H1 (cell line): Measurements from ENCODE around the gene CAMK2A. TPM values are rescaled to one million over a fixed set of nuclear protein-coding genes. Genes with fewer than 3 reads are reported as not detected.

Experiments
- CTCF ChIA-PET: fragments of 300-600 bp; sonication (Branson Sonifier 250); formaldehyde crosslinking; loops from one replicate; lab custom pipeline; 2021; ENCODE audit not compliant: partially characterized antibody; lab: Charles Lee
- POLR2A ChIA-PET: fragments of 300-600 bp; sonication (Branson Sonifier 250); formaldehyde crosslinking; loops from one replicate; lab custom pipeline; 2021; ENCODE audit warnings: inconsistent platforms; ENCODE audit not compliant: partially characterized antibody; lab: Charles Lee
- DNase-seq, 2 experiments: peaks; one replicate each; pipeline versions ENCODE4 v3.0.0 to v3.0.0-alpha.2; 2010 to 2022; ENCODE audit warnings: low spot score in 2 of 2, low read depth in 1 of 2, mixed read lengths in 1 of 2
- FAIRE-seq: peaks from 2 replicates; lab custom pipeline; 2011; peaks lifted over from hg19 to GRCh38; lab: Jason Lieb, UNC
- H2AFZ ChIP-seq: 2 replicates; pipeline ENCODE4 v1.8.1; 2012; ENCODE audit warnings: low read length, inconsistent platforms
- H2AK5ac ChIP-seq: 2 replicates; pipeline ENCODE4 v1.6.1; 2013; ENCODE audit warnings: low read depth, low read length
- H2BK120ac ChIP-seq: replicated peaks from 2 replicates; pipeline ENCODE3; 2013; ENCODE audit warnings: low read depth, low read length, inconsistent platforms
- H2BK12ac ChIP-seq: 2 replicates; pipeline ENCODE4 v1.6.1; 2013; ENCODE audit warnings: low read depth, low read length
- H2BK15ac ChIP-seq: 2 replicates; pipeline ENCODE4 v1.6.1; 2013; ENCODE audit warnings: low read length
- H2BK20ac ChIP-seq: 2 replicates; pipeline ENCODE4 v1.6.1; 2013; ENCODE audit warnings: low read length
- H2BK5ac ChIP-seq: 2 replicates; pipeline ENCODE4 v1.6.1; 2013; ENCODE audit warnings: low read depth, low read length
- H3K14ac ChIP-seq: 2 replicates; pipeline ENCODE4 v1.6.1; 2013; ENCODE audit warnings: inconsistent platforms; ENCODE audit not compliant: insufficient read length
- H3K18ac ChIP-seq: 2 replicates; pipeline ENCODE4 v1.6.1; 2013; ENCODE audit warnings: low read length; ENCODE audit errors: extremely low read depth
- H3K23ac ChIP-seq: 2 replicates; pipeline ENCODE4 v1.6.1; 2013; ENCODE audit warnings: inconsistent platforms; ENCODE audit not compliant: insufficient read length
- H3K23me2 ChIP-seq: 2 replicates; pipeline ENCODE4 v1.6.1; 2013; ENCODE audit warnings: low read depth, low read length
- H3K27ac ChIP-seq: 2 replicates; pipeline ENCODE4 v1.6.1; 2011; ENCODE audit warnings: low read depth, low read length, inconsistent platforms
- H3K27me3 ChIP-seq, 4 experiments: replicated peaks in 1 of 4; 1 replicate in 1 of 4; 2 replicates in 3 of 4; pipeline versions ENCODE4 v1.6.1 to v1.8.1; 2011 to 2013; ENCODE audit warnings: low read length in 3 of 4, mild to moderate bottlenecking in 3 of 4, inconsistent platforms in 2 of 4, mixed read lengths in 2 of 4, moderate library complexity in 1 of 4; ENCODE audit not compliant: control insufficient read depth in 3 of 4, insufficient read depth in 3 of 4; ENCODE audit errors: extremely low read depth in 1 of 4
- H3K36me3 ChIP-seq, 4 experiments: 2 replicates each; pipeline versions ENCODE4 v1.6.1 to v1.8.1; 2011 to 2013; ENCODE audit warnings: mild to moderate bottlenecking in 4 of 4, low read length in 3 of 4, moderate library complexity in 2 of 4, control low read depth in 1 of 4, inconsistent platforms in 1 of 4; ENCODE audit not compliant: insufficient read depth in 4 of 4, control insufficient read depth in 2 of 4
- H3K4ac ChIP-seq: replicated peaks from 2 replicates; pipeline ENCODE3; 2013; ENCODE audit warnings: low read length, low read depth, mixed read lengths, inconsistent platforms; ENCODE audit not compliant: insufficient read length
- H3K4me1 ChIP-seq, 4 experiments: replicated peaks in 1 of 4; 1 replicate in 1 of 4; 2 replicates in 3 of 4; pipeline versions ENCODE4 v1.6.1 to v1.8.1; 2011 to 2013; ENCODE audit warnings: low read length in 3 of 4, inconsistent platforms in 2 of 4, mixed read lengths in 1 of 4; ENCODE audit not compliant: insufficient read depth in 4 of 4, control insufficient read depth in 3 of 4
- H3K4me2 ChIP-seq, 2 experiments: 2 replicates each; pipeline versions ENCODE4 v1.6.1 to v1.8.1; 2011 to 2013; ENCODE audit warnings: low read depth in 2 of 2, low read length in 2 of 2, control low read depth in 1 of 2, inconsistent platforms in 1 of 2, mild to moderate bottlenecking in 1 of 2; ENCODE audit not compliant: insufficient read depth in 1 of 2
- H3K4me3 ChIP-seq, 4 experiments: fragments of 200-600, 300-600 bp in 1 of 4; sonication (generic), shearing (Covaris generic), sonication (Bioruptor Twin) in 1 of 4; 2 replicates each; pipeline versions ENCODE4 v1.5.1 to v1.8.1; 2011 to 2016; ENCODE audit warnings: low read length in 4 of 4, low read depth in 3 of 4, control low read depth in 2 of 4, inconsistent platforms in 2 of 4, mild to moderate bottlenecking in 2 of 4, mixed read lengths in 1 of 4, moderate library complexity in 1 of 4; ENCODE audit not compliant: insufficient read depth in 2 of 4; ENCODE audit errors: extremely low read depth in 1 of 4
- H3K56ac ChIP-seq: replicated peaks from 2 replicates; pipeline ENCODE3; 2013; ENCODE audit warnings: low read depth, mild to moderate bottlenecking, mixed read lengths, low read length, inconsistent platforms; ENCODE audit not compliant: insufficient read length
- H3K79me1 ChIP-seq: 2 replicates; pipeline ENCODE4 v1.6.1; 2013; ENCODE audit warnings: low read depth, low read length, control low read depth
- H3K79me2 ChIP-seq, 2 experiments: 2 replicates each; pipeline versions ENCODE4 v1.6.1 to v1.8.1; 2012 to 2013; ENCODE audit warnings: low read length in 2 of 2, mild to moderate bottlenecking in 2 of 2, inconsistent platforms in 1 of 2; ENCODE audit not compliant: insufficient read depth in 2 of 2, control insufficient read depth in 1 of 2
- H3K9ac ChIP-seq, 4 experiments: replicated peaks in 1 of 4; 1 replicate in 1 of 4; 2 replicates in 3 of 4; pipeline versions ENCODE4 v1.6.1 to v1.8.1; 2011 to 2013; ENCODE audit warnings: low read depth in 3 of 4, low read length in 3 of 4, control low read depth in 2 of 4, mild to moderate bottlenecking in 2 of 4, moderate library complexity in 2 of 4, inconsistent platforms in 1 of 4; ENCODE audit errors: extremely low read depth in 1 of 4
- H3K9me3 ChIP-seq, 2 experiments: 2 replicates each; pipeline versions ENCODE4 v1.6.1 to v1.8.1; 2012 to 2013; ENCODE audit warnings: mild to moderate bottlenecking in 2 of 2, moderate library complexity in 2 of 2, control low read depth in 1 of 2, inconsistent platforms in 1 of 2, low read depth in 1 of 2, low read length in 1 of 2, mixed read lengths in 1 of 2; ENCODE audit not compliant: insufficient read depth in 2 of 2
- H4K20me1 ChIP-seq, 2 experiments: replicated peaks in 1 of 2; 2 replicates each; pipeline versions ENCODE3 to v1.8.1; 2011 to 2013; ENCODE audit warnings: inconsistent platforms in 2 of 2, low read length in 2 of 2, mild to moderate bottlenecking in 1 of 2; ENCODE audit not compliant: insufficient read depth in 2 of 2, control insufficient read depth in 1 of 2
- H4K5ac ChIP-seq: 2 replicates; pipeline ENCODE4 v1.6.1; 2013; ENCODE audit warnings: low read length, low read depth, mixed read lengths, inconsistent platforms; ENCODE audit not compliant: insufficient read length
- H4K8ac ChIP-seq: 2 replicates; pipeline ENCODE4 v1.8.0; 2013; ENCODE audit warnings: mild to moderate bottlenecking, moderate library complexity, low read length, inconsistent platforms; ENCODE audit not compliant: insufficient read depth; ENCODE audit errors: extremely low read depth
- H4K91ac ChIP-seq: replicated peaks from 2 replicates; pipeline ENCODE3; 2013; ENCODE audit warnings: low read length, mixed read lengths, inconsistent platforms; ENCODE audit not compliant: insufficient read length
- BRCA1 ChIP-seq: IDR thresholded peaks from 2 replicates; pipeline ENCODE4 v1.6.1; 2012; ENCODE audit warnings: low read depth, low read length, improper control_type of control experiment
- CBX5 ChIP-seq: fragments of 300-800, 300-1000 bp; sonication (generic); IDR thresholded peaks from 2 replicates; pipeline ENCODE4 v1.7.1; 2016; ENCODE audit warnings: antibody characterized with exemption, low read length, low read depth
- CREB1 ChIP-seq: IDR thresholded peaks from 2 replicates; pipeline ENCODE4 v1.6.1; 2012; ENCODE audit warnings: inconsistent platforms
- GTF2F1 ChIP-seq: IDR thresholded peaks from 2 replicates; pipeline ENCODE4 v1.6.1; 2012; ENCODE audit warnings: low read depth, low read length, improper control_type of control experiment, borderline replicate concordance
- JUND ChIP-seq: IDR thresholded peaks from 2 replicates; pipeline ENCODE4 v1.6.1; 2011; ENCODE audit warnings: mild to moderate bottlenecking, improper control_type of control experiment, low read length
- NANOG ChIP-seq: IDR thresholded peaks from 2 replicates; pipeline ENCODE4 v1.6.1; 2011; ENCODE audit warnings: low read length, low read depth, mild to moderate bottlenecking, inconsistent platforms; ENCODE audit not compliant: insufficient read depth, poor library complexity, severe bottlenecking
- PHF8 ChIP-seq: fragments of 200-600 bp; sonication (generic); conservative IDR thresholded peaks from 2 replicates; pipeline ENCODE4 v1.7.1; 2012; ENCODE audit warnings: low read depth, mild to moderate bottlenecking, inconsistent platforms, low read length, moderate library complexity
- RBBP5 ChIP-seq: IDR thresholded peaks from 2 replicates; pipeline ENCODE4 v1.7.1; 2012; ENCODE audit warnings: low read depth, mild to moderate bottlenecking, inconsistent platforms, low read length, moderate library complexity, borderline replicate concordance
- SIX5 ChIP-seq: IDR thresholded peaks from 2 replicates; pipeline ENCODE4 v1.6.1; 2011; ENCODE audit warnings: mild to moderate bottlenecking, low read depth, low read length
- SP2 ChIP-seq: IDR thresholded peaks from 2 replicates; pipeline ENCODE4 v1.6.1; 2012; ENCODE audit warnings: mild to moderate bottlenecking, low read length, inconsistent platforms
- SUZ12 ChIP-seq: fragments of 200-600 bp; sonication (generic); IDR thresholded peaks from 2 replicates; pipeline ENCODE4 v1.6.1; 2012; ENCODE audit warnings: mild to moderate bottlenecking, inconsistent platforms, low read length, moderate library complexity, mixed read lengths
- TCF12 ChIP-seq: IDR thresholded peaks from 2 replicates; pipeline ENCODE4 v1.6.1; 2011; ENCODE audit warnings: low read depth, mild to moderate bottlenecking, low read length
- WGBS, 2 experiments: shearing (Covaris generic) in 1 of 2; methylation state at CpG; one replicate each; pipeline versions ENCODE4 v1.1.6 to v1.1.7; 2013 to 2015; ENCODE audit warnings: low lambda C conversion rate in 2 of 2, mixed read lengths in 2 of 2, inconsistent platforms in 1 of 2, low coverage in 1 of 2, missing lambda C conversion rate in 1 of 2; ENCODE audit not compliant: insufficient replicate concordance in 2 of 2, insufficient coverage in 1 of 2, insufficient read length in 1 of 2; ENCODE audit errors: extremely low coverage in 1 of 2, missing lambda C conversion rate in 1 of 2; 5-methylcytosine and 5-hydroxymethylcytosine counted together
- polyA plus RNA-seq, 7 experiments: library from polyadenylated mRNA; depleted of rRNA in 3 of 7; stranded (reverse) in 5 of 7; unstranded in 2 of 7; fragments of >200 nt in 5 of 7; fragments of 200-250 nt in 2 of 7; gene quantifications; 1 replicate in 5 of 7; 2 replicates in 1 of 7; 4 replicates in 1 of 7; pipeline versions ENCODE4 v1.2.1 to v1.2.3, GENCODE V29; 2011 to 2013; ENCODE audit warnings: missing spikeins in 2 of 7, mixed read lengths in 2 of 7
- total RNA-seq: library from RNA; stranded (reverse); fragmentation: NEBNext Ultra II Directional; extraction: Animal tissue kit (Norgen Biotek cat#: 25700); gene quantifications from 2 replicates; pipeline ENCODE4 v1.2.1, GENCODE V29; 2021
- TF ChIP-seq, protein P1 (sequence below): IDR thresholded peaks from 2 replicates; pipeline ENCODE4 v1.6.1; 2012; ENCODE audit warnings: inconsistent platforms

The CAMK2A gene
- total and polyA plus RNA-seq, 2 of the 8 experiments (the other 6 are each of a cell fraction or from before 2014, with no cell fraction given), result 0.20 to 0.28 TPM

DNA sequence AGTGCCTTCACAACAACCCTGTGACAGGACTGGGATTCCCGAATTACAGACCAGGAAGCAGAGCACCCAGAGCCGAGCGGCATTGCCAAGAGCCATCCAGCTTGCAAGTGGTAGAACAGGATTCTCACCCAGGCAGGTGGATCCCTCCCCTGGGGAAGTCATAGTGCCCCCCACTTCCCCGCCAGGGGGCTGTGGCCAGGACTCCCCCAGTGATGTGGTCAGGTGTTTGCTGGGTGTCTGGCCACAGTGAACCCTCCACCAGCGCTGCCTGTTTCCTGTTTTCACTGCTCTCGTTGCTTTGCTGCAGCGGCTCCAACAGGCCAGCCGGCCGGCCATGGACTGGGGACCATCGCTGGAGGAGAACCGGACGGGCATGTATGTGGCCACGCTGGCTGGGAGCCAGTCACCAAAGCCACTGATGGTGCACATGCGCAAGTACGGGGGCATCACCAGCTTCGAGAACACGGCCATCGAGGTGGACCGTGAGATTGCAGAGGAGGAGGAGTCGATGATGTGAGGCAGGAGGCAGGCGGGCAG, 80.4 kb downstream of the CAMK2A start:
- Histone ChIP-seq H2BK12ac (peak overlapping the region; percentile 56; the same call in 1 of the 2 replicates), H2AFZ (no peak overlapping the region)
- TF ChIP-seq PHF8, result no peak
- TF ChIP-seq TCF12, result no peak
- no peak for TF ChIP-seq JUND
- no peak for TF ChIP-seq SUZ12
- no peak for TF ChIP-seq BRCA1
- TF ChIP-seq GTF2F1, result no peak
- no peak for TF ChIP-seq SP2
- no peak for TF ChIP-seq NANOG
- TF ChIP-seq CREB1, result no peak
- TF ChIP-seq, protein P1, sequence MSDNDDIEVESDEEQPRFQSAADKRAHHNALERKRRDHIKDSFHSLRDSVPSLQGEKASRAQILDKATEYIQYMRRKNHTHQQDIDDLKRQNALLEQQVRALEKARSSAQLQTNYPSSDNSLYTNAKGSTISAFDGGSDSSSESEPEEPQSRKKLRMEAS, result no peak
- no peak for TF ChIP-seq RBBP5
- TF ChIP-seq CBX5, result no peak
- TF ChIP-seq SIX5, result no peak

More for the DNA sequence above, 80.4 kb downstream of the CAMK2A start:
- Histone ChIP-seq H3K9me3 (no peaks in the 10 kb centered on the region), H3K14ac (no peak overlapping the region), H4K91ac (peak overlapping the region; percentile 64), H4K20me1 (no peaks in the 10 kb centered on the region), H3K23ac (no peak overlapping the region), H3K27ac (no peak overlapping the region), H3K27me3 (peaks cover 0 to 3% (median 0%) of the 10 kb centered on the region in 4 experiments; a peak in 1 of 7 replicates), H4K5ac (no peak overlapping the region), H3K23me2 (no peaks in the 10 kb centered on the region), H2BK5ac (peak overlapping the region; percentile 66; the same call in 1 of the 2 replicates), H3K4me3 (no peak overlapping the region), H2BK20ac (0 out of 2 replicates have a peak overlapping the region, but pooled peaks have one; percentile 40), H3K18ac (peak overlapping the region; percentile 25; the same call in 1 of the 2 replicates), H3K9ac (no peak overlapping the region; a peak in 1 of 7 replicates), H3K4ac (no peak overlapping the region), H3K79me2 (no peaks in the 10 kb centered on the region), H3K56ac (no peak overlapping the region), H2AK5ac (no peak overlapping the region), H3K4me1 (peaks cover 6 to 44% (median 29%) of the 10 kb centered on the region in 4 experiments), H3K4me2 (peak overlapping the region in 1 of 2 experiments; percentile 48; a peak in 2 of 4 replicates), H4K8ac (no peak overlapping the region; the same call in 1 of the 2 replicates), H2BK120ac (no peak overlapping the region), H2BK15ac (peak overlapping the region; percentile 75; the same call in 1 of the 2 replicates), H3K36me3 (no peaks in the 10 kb centered on the region), H3K79me1 (no peaks in the 10 kb centered on the region)
- no peak for DNase-seq
- ChIA-PET POLR2A (interaction anchor here (1.2 kb wide), 1 partner anchor 46 kb away, joined by 4 read pairs; no protein-coding TSS in a partner anchor), CTCF (interaction anchor here (0.6 to 23.7 kb wide), 8 partner anchors 5 to 712 kb away, joined by 3 to 406 read pairs (median 186); partner anchors contain the start of genes CDX1, PDGFRB and SLC6A7)
- FAIRE-seq, result no peak
- WGBS, 2 experiments, result 85% methylated on average over 20 of the region's 21 CpGs; no CpG with 5 or more reads in 1 of the 2 experiments
